ENCODE results near the gene IRX2. TPM values are rescaled to one million over a fixed set of nuclear protein-coding genes. Genes with fewer than 3 reads are reported as not detected.

IRX2 gene
- total RNA-seq, 1 experiment from 2014 or later = 23.1 TPM

DNA sequence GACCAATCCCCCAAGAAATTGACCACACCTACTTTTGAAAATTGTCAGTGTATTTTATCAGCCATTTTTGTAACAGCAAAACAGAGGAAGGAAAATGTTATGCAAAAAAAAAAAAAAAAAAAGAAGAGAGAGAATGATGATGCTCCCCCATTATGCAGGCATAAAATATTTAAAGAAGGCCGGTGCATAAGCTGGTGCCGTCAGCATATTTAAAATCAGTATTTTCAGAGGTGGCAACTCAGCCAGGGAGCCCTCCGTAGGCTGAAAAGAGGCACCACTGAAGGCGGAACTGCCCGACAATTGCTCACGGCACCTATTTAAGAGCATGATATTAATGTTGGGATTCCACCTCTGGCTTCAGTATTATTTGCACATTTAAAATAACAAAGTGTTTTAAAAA, 33.4 kb downstream of the IRX2 start:
- no peak for DNase-seq (ENCODE audit: low spot score)

DNA sequence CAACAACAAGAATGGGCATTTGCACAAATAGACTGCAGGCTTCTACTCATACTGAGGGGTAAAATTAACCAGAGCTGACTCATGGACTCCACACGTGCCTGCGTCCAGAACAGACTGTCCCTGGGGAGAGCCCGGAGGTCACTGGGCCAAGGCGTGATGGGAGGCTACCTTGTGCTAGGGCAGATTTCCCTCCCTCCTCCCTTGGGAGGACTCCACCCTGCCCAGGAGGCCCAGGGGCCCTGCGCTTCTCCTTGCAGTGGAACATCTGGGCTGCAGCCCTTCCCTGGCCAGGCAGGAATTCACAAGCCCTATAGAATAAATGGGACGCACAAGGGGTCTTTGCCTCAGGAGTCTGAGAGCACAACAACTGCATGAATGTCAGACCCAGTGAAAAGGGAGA, 35.6 kb downstream of the IRX2 start:
- DNase-seq (ENCODE audit: low spot score) = no peak

DNA sequence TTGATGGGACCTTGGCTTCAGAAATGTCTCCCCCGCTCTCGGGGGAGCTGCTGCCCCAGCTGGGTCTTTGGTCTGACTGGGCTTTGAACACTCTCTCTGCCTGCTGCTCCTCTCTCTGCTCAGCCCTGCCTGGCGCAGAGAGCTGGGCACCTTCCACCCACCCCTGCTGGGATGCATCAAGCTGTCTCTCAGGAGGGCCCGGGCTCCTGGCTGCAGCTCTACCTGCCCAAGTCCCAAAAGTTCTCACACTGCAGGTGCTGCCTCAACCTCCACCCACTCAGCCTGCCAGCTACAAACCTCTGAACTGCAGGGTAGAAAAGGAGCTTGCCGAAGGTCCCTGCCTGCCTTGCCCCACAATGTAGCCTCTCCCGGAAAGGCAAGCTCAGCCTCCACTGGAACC, 36.7 kb downstream of the IRX2 start:
- DNase-seq (ENCODE audit: low spot score) = no peak

DNA sequence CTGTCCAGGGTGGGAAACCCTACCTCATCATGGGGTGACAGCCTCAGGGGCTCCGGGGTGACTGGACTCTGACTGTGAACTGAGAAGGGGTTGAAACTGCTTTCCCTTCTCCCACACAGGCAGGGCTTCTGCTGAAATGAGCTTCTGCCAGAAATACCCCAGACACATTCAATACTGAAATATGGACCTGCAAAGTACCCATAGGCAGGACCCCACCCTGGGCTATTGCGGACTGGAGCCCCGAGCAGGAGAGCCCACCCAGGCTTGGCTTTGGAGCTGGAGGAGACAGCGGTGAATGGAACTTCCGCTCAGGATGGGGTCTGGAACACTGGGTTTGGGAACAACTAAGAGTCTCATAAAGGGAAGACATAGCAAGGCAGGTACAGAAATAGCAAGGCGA, 37.5 kb downstream of the IRX2 start:
- no peak for DNase-seq (ENCODE audit: low spot score)

DNA sequence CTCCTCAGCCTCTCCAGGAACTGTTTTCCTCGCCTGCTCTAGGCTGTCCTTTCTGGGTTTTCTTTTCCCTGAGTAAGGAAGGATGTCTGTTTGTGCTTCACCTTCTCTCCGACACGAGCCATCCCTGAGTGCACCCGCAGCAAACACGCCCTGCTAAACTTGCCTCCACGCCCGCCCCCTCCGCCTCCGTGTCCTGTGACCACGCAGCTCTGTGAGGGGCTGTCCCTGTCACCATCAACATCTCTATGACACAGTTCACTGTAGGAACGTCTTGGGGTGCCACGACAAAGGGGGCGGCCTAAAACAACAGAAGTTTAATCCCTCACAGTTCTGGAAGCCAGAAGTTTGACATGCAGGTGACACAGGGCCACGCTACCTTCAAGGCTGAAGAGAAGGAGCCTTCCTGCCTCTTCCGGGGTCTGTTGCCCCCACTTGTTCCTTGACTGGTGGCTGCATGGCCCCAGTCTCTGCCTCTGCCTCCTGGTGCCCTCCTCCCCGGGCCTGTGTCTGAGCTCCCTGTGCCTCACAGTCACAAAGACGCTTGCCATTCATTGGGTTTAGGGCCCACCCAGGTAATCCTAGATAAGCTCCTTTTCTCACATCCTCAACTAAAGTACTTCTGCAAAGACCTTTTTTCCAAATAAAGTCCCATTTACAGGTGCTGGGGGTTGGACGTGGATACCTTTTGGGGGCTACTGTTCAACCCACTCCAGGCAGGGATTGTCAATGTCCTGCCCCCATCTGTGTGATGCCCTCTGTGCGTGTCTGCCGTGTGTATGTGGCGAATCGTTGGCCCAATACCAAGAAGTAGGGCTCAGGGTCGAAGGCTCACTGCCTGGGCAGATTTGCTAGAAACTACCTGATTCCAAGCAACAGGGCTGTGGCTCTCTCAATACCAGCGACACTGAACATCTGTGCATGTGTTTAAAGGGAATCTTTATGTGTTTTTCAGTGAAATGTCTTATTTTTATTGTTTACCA, 39.7 kb downstream of the IRX2 start:
- DNase-seq (ENCODE audit: low spot score) = no peak

DNA sequence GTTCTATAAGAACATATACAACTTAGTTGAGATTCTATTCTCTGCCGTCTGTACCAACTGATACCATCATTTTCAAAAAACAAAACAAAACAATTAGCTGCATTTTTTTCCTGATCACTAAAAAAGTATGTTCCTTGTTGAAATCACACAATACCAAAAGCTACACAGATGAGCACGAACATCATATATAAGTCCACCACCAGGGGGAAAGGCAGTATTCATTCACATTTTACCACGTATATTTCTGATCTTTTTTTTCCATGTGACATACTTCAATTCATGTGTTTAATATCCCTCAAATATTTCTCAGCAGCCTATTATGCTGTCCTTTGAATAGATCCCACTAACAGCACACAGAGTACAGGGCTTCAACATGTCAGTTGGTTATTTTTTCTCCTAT, 40.6 kb downstream of the IRX2 start:
- peak; percentile 63 for DNase-seq (ENCODE audit: low spot score)

DNA sequence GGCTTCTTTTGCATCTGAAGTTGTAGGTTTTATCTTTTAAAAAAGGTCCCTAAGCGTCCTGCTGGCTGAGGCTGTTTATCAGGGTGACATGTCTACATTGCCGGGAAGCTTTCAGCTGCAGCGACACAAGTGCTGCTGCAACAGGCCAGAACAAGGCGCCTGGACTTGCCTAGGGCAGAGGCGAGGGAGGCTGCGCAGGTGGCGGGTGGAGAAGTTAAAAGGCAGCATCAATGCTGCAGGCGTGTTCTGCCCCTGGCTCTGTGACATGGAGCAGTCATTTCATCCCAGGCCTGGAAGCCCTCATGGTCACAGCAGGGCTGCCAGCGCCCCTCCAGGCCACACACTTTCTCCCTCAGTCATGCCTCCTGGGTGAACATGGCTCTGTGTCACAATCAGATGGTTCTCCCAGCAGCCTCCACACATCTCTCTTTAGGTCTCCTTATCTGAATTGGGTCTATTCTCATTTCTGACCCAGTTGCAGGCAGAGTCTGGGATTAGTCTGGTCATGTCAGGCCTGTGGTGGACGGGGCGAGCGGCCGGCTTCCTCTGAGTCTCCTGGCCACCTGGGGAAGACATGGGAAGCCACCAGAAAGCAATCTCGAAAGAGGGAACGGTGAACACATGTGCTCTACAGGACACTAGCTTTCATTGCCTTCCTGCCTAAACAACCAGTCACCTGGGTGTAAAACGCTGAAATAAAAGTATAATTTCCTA, 41.3 kb downstream of the IRX2 start:
- DNase-seq (ENCODE audit: low spot score) = no peak

DNA sequence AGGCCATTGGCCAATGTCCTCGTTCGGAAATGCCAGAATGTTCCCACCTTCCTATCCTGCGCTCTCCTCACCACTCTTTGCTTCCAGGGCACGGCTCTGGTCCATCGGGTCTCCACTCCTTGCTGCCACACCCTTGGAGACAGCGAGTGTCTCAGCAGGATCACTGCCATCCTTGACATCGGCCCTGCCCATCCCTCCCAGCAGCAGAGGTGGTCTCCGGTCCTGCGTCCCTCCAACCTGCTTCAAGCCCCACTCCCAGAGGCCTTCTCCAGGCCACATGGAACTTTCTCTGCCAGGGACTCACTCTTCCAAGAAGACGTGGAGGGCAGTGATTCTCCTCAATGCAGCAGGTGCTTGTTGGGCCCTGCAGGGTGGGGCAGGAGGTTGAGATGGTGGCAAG, 42.7 kb downstream of the IRX2 start:
- DNase-seq (ENCODE audit: low spot score) = no peak

DNA sequence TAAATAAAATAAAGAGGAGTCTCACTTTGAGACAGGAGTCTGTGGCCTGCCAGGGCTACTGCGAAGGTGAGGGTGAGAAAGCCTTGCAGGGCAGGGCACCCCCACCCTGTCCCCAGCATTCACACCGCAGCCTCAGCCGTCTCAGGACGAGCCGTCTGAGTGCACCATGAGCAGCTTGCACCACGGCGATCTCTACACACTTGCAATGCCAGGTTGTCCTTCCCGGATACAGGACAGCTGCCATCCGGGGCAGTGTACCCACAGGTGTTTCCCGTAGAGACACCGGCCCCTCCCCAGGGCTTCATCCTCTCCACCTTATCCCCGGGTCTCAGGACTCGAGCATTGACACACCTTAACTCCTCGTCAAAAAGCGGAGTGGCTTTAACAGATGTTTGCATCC, 43.3 kb downstream of the IRX2 start:
- DNase-seq (ENCODE audit: low spot score) = no peak

DNA sequence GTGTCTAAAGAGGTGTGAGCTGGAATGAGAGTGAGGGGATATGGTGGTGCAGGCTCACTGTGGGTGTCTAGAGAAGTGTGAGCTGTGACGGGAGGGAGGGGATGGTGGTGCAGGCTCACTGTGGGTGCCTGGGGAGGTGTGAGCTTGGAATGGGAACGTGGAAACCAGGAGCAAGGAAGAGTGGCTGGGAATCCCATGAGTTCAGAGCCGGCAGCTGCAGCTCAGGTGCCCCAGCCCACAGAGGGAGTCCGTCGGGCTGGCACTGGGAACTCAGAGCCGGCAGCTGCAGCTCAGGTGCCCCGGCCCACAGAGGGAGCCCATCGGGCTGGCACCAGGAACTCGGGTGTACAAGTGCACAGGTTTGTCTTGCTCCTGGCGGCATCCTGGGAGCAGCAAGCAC, 45.6 kb downstream of the IRX2 start:
- no peak for DNase-seq (ENCODE audit: low spot score)

DNA sequence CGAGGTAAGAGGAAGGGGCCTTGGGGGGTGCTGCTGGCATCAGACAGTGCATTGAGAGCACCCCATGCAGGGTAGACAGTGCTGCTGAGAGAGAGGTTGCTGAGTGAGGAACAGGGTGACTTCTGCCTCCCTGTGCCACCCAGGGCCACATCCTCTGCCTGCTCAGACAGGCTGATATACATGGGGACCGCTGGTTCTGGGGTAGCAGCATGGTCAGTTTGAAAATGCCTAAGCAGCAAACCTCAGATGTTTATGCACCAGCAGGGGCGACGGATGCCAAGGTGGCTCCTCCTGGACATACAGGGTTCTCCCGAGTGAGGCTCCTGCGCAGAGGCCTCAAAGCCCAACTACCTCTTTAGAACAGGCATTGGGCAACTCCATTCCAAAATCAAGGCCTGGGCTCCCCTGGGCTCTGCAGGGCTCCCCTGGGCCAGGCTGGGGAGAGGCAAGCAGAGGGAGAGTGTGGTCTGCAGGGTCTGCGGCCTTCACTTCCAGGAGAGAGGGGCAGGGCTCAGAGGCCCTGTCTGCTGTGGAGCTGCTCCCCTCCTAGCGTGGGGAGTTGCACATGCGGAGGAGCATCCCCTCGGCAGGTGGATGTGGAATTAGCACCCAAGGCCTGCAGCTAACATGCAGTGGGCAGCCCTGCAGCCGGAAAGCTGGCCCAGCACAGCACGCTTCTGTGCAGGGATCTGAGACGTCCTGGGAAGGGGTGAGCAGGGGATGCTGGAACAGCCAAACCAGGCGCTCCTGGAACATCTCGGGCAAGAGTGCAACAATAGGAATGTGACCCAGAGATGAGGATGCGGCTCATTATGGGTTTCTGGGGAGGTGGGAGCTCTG, 46.5 kb downstream of the IRX2 start:
- no peak for DNase-seq (ENCODE audit: low spot score)

DNA sequence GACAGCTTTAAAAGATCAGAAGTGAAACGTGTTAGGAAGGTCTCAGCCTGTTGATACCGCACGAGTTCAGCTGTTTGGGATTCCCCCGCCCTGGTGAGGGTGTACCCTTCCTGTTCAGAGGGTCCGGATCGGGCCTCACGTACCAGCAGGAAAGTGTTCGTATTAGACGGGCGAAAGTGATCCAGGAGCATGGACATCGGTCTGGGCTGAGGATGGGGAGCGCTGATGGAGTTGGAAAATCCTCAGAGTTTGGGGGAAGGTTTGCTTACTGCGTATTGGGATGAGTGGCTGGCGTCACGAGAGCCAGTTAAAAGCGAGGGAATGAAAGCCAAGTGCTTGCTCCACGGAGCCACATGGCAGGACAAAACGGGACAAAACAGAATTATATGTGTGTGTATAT, 47.4 kb downstream of the IRX2 start:
- DNase-seq (ENCODE audit: low spot score) = no peak

DNA sequence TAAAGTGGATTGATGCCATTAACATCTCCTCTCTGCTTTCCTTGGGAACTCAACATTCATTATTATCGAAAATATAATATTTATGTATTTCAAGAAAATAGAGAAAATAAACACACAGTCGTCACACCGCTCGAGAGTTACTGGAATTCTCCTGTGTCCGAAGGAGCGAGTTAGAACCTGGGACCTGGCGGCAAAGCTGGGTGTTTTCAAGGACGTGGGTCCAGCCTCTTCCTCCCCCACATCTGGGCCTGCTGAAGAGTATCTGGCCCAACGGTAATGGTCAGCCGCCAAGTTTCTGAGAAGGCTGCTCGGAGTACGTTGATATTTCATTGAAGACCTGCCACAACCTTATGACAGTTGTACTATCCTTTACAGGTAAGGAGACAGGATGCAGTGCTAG, 47.9 kb downstream of the IRX2 start:
- DNase-seq (ENCODE audit: low spot score) = no peak

DNA sequence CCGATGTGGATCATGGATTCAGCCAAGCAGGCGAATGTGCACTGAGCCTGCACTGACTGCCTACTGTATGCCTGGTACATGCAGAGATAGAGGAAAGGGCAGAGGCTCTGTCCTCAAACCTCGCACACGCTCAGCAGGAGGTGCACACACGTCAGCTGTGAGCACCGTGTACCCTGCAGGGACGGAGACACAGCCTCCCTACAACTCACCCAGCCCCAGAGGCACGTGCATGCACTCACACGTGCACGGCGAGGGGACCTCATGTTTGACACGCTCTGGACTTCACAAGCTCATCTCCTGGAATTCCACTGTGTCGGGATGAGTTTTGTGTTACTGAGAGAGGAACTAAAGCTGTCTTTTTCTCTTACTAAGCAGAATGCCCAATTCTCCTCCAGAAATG, 48.4 kb downstream of the IRX2 start:
- DNase-seq (ENCODE audit: low spot score) = no peak

DNA sequence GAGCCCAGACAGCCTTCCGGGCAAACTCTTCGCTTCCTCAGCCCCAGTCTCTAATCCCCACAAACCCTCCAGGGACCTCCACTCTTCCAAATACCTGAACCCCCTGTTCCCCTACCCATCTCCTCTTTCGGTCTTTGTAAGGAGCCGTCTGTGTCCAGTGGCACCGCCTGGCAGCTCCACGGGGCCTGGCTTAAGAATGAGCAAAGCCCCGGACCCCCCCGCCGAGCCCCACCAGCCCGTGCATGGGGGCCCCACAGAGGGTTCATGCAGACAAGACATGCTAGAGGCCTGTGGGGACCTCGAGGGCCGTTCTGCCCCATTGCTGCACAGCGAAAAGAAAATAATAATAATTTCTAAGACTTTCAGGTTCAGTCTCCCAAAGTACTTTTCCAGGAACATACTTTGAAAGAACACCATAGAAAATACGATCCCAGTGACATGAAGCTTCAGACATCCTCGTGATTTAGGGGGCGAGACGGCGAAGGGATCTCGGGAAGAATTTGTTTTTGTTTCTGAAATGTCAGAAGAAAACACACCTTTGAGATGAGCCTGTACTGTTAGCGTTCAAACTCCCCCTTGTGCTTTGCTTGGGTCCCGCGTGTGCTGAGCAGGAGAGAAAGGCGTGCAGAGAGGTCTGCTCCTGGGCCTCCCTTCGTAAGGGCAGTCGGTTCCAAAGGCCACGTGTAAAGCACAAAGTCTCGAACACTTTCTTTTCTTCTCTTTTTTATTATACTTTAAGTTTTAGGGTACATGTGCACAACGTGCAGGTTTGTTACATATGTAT, 49.2 kb downstream of the IRX2 start:
- no peak for DNase-seq (ENCODE audit: low spot score)

DNA sequence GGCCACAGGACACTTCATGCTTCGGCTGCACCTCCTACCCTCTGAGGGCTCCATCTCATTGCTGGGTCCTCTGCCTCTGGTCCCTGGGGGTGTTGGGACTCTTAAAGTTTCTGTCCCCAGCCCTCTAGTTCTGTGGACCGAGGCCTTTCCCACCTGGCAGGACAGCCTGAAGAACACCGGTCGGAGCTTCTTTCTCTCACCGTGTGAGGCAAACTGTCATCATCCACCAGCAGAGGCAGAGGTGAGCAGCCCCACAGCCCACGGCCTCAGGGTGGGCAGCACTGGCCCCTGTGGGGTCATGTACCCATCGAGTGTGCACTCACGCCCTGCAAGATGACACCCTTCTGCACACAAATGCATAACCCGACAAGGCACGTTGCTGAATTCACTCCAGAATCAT, 49.9 kb downstream of the IRX2 start:
- no peak for DNase-seq (ENCODE audit: low spot score)

DNA sequence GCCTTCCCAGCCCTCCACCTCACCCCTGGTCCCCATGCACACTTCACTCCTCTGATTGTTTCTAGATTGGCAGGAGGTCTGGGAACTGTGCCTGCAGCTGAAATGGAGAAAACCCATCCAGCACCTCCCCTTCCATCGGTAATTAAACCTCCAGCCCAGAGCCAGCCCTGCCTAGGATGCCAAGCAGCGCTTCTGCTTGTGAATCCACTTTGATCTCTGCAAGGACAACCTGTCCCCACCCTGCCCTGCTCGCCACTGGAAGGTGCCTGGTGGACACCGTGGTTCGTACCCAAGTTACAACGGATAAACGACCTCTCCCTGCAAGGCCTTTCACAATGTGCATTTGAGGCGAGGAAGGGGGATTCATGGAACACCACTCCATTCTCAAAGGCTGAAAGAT, 50.6 kb downstream of the IRX2 start:
- no peak for DNase-seq (ENCODE audit: low spot score)

DNA sequence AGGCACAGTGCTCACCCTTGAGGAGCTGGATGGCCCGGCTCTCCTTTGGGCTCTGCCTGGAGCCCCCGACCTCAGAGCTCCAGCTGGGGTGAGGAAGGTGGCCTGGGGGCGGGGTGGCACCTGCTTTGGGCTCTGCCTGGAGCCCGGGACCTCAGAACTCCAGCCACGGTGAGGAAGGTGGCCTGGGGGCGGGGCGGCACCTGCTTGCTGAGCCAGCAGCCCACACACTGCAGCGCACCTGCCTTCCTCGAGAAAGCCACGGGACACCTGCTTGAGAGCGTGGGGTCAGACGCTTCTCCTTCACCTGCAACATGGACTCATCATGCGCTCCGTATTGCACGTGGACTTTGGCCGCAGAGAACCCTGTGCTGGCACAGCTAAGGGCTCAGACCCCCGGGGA, 51.8 kb downstream of the IRX2 start:
- no peak for DNase-seq (ENCODE audit: low spot score)

DNA sequence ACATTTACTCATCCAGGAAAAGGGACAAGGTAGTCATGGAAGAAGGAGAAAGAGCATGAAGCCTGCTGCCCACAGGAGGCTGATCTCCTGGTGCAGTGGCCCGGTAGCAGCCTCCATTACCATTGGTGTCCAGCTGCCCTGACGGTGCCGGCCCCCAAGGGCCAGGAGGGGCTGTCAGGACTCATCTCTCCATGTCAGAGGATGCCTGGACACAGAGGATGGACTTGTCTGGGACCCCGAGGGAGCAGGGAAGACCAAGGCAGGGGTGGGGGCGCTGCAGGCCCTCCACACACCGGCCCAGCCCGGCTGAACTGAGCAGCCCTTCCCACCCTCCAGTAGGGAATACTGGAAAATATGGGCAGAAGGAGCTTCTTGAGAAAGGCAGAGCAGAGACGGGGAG, 52.2 kb downstream of the IRX2 start:
- no peak for DNase-seq (ENCODE audit: low spot score)

DNA sequence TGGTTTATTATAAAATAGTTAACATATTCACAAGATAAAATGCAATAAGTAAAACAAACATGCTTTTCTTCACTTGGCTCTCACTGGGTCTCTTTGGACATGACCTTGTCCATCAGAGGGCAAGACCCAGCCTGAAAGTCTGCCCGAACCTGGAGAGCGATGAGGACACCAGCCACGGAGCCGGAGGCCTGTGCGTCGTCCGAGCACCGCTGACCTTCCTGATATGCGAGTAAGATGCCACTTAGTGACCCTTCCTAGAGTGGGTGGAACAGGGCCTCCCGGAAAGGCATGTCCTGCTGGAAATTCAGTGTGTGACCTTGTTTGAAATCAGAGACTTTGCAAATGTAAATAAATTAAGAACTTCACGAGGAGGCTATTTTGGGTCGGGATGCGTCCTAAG, 52.9 kb downstream of the IRX2 start:
- no peak for DNase-seq (ENCODE audit: low spot score)

DNA sequence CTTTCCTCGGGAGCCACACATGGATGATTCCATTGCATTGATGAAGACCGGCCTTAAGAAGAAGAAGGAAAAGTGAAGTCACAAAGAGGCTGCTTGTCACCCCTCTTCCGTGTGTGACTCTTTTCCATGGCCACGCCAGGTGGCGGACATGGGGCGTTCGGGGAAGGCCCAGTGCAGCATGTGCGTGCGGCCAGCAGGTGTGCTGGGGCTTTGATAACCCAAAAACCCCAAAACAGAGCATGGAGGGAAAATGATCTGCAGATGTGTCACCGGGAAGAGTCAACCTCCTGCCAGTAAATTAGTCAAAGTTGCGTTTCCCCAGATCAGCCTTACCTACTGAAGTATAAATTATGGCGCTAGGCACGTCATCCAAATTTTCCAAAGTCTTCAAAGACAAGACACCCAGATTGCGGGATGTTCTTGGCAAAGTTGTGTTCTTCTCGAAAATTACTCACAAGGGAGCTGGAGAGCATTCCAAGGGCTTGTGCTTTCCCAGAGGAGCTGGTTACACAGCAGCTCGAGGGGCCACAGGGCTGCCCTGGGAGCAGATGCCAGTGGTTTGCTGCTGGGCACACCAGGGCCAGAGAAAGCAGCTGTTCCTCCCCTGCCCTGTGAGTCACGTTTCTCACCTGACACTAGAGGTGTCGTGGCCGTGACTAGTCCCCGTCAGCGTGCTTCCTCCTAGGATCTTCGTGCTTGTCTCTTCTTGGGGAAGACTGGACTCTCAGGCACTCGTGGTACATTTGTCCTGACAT, 53.9 kb downstream of the IRX2 start:
- no peak for DNase-seq (ENCODE audit: low spot score)

Data from HT-29 (cell line).